Hepatocyte (in vitro differentiated cells): Measurements from ENCODE around the gene PPM1H.

Experiments used
- CTCF ChIP-seq: fragments of 200-600 bp; sonication (generic); IDR thresholded peaks from 2 replicates; pipeline ENCODE4 v1.5.1; 2016; ENCODE audit warnings: antibody characterized with exemption, mild to moderate bottlenecking; ENCODE audit not compliant: poor library complexity
- EZH2 ChIP-seq: fragments of 200-600 bp; sonication (generic); IDR thresholded peaks from 2 replicates; pipeline ENCODE4 v1.6.1; 2016; ENCODE audit warnings: antibody characterized with exemption, mild to moderate bottlenecking, borderline replicate concordance
- EZH2phosphoT487 ChIP-seq: fragments of 200-600 bp; sonication (generic); IDR thresholded peaks from one replicate; pipeline ENCODE4 v1.6.1; 2018; ENCODE audit warnings: antibody characterized with exemption, mild to moderate bottlenecking, low read depth, moderate library complexity; ENCODE audit not compliant: unreplicated experiment, severe bottlenecking

GRCh38 chr12:62754706-62755105 lies 180.2 kb downstream of the PPM1H start:
- no peak for TF ChIP-seq CTCF
- no peak for TF ChIP-seq EZH2phosphoT487
- no peak for TF ChIP-seq EZH2
